ENCODE measurements around the gene DNAJC6.
"Not testable (repeated sequence)": the region's sequence is repeated elsewhere in the genome, so short reads cannot be mapped to it uniquely, and the experiment has no call there.

Gene DNAJC6

GRCh38 chr1:65309304-65310077, at the start of gene DNAJC6:
TSS of gene DNAJC6 (plus strand) at chr1:65309543. CDS start at chr1:65309746, 203 bp downstream.
- in situ Hi-C loops (cut with HindIII; ENCODE audit: low sequenced_read_pairs), result no loop called here

- in situ Hi-C loops (cut with HindIII; ENCODE audit: low sequenced_read_pairs), result no loop called here
Observed at GRCh38 chr1:65259816-65260215, 49.5 kb upstream of the DNAJC6 start.

- in situ Hi-C loops (cut with HindIII; ENCODE audit: low sequenced_read_pairs), result no loop called here
Observed at GRCh38 chr1:65260851-65261473, 48.4 kb upstream of the DNAJC6 start.

GRCh38 chr1:65263286-65263685, 46.1 kb upstream of the DNAJC6 start:
- in situ Hi-C loops (cut with HindIII; ENCODE audit: low sequenced_read_pairs), result no loop called here

GRCh38 chr1:65264197-65264929, 45.0 kb upstream of the DNAJC6 start:
- in situ Hi-C loops (cut with HindIII; ENCODE audit: low sequenced_read_pairs), result no loop called here

GRCh38 chr1:65265296-65265650, 44.1 kb upstream of the DNAJC6 start:
- in situ Hi-C loops (cut with HindIII; ENCODE audit: low sequenced_read_pairs), result no loop called here

GRCh38 chr1:65265651-65266351, 43.5 kb upstream of the DNAJC6 start:
- in situ Hi-C loops (cut with HindIII; ENCODE audit: low sequenced_read_pairs), result no loop called here

GRCh38 chr1:65266476-65266875, 42.9 kb upstream of the DNAJC6 start:
- in situ Hi-C loops (cut with HindIII; ENCODE audit: low sequenced_read_pairs), result no loop called here

- in situ Hi-C loops (cut with HindIII; ENCODE audit: low sequenced_read_pairs), result no loop called here
Observed at GRCh38 chr1:65267271-65267670, 42.1 kb upstream of the DNAJC6 start.

GRCh38 chr1:65267683-65268082, 41.7 kb upstream of the DNAJC6 start:
- in situ Hi-C loops (cut with HindIII; ENCODE audit: low sequenced_read_pairs), result no loop called here

GRCh38 chr1:65269612-65270011, 39.7 kb upstream of the DNAJC6 start:
- in situ Hi-C loops (cut with HindIII; ENCODE audit: low sequenced_read_pairs), result no loop called here

- in situ Hi-C loops (cut with HindIII; ENCODE audit: low sequenced_read_pairs), result no loop called here
Observed at GRCh38 chr1:65276197-65276939, 33.0 kb upstream of the DNAJC6 start.

GRCh38 chr1:65277605-65278347, 31.6 kb upstream of the DNAJC6 start:
- in situ Hi-C loops (cut with HindIII; ENCODE audit: low sequenced_read_pairs), result no loop called here

- in situ Hi-C loops (cut with HindIII; ENCODE audit: low sequenced_read_pairs), result no loop called here
Observed at GRCh38 chr1:65278376-65279069, 30.8 kb upstream of the DNAJC6 start.

GRCh38 chr1:65279070-65279779, 30.1 kb upstream of the DNAJC6 start:
- in situ Hi-C loops (cut with HindIII; ENCODE audit: low sequenced_read_pairs), result no loop called here

GRCh38 chr1:65281846-65282245, 27.5 kb upstream of the DNAJC6 start:
- in situ Hi-C loops (cut with HindIII; ENCODE audit: low sequenced_read_pairs), result no loop called here

GRCh38 chr1:65284229-65284628, 25.1 kb upstream of the DNAJC6 start:
- in situ Hi-C loops (cut with HindIII; ENCODE audit: low sequenced_read_pairs), result no loop called here

GRCh38 chr1:65289449-65289848, 19.9 kb upstream of the DNAJC6 start:
- in situ Hi-C loops (cut with HindIII; ENCODE audit: low sequenced_read_pairs), result no loop called here

GRCh38 chr1:65291818-65292217, 17.5 kb upstream of the DNAJC6 start:
- in situ Hi-C loops (cut with HindIII; ENCODE audit: low sequenced_read_pairs), result not testable (repeated sequence)
